RWPE2 (cell line): Measurements from ENCODE around the gene EIF1.

ENCODE experiments used
- ATAC-seq: fragments of 200-7000 bp; cut with Tn5 transposase; 3 replicates; pipeline ENCODE4 v1.9.1; 2021; ENCODE audit warnings: low read depth
- DNase-seq: peaks from one replicate; pipeline ENCODE4 v3.0.0-alpha.2; 2020; ENCODE audit warnings: low spot score
- H3K27ac ChIP-seq: fragments of 450-650 bp; 2 replicates; pipeline ENCODE4 v1.5.1; 2017; ENCODE audit warnings: mild to moderate bottlenecking; ENCODE audit not compliant: poor library complexity, severe bottlenecking
- H3K27me3 ChIP-seq: fragments of 250-450 bp; sonication (Bioruptor Pico); 2 replicates; pipeline ENCODE4 v1.5.1; 2021; ENCODE audit warnings: mild to moderate bottlenecking, moderate library complexity; ENCODE audit not compliant: insufficient read depth, poor library complexity, severe bottlenecking
- H3K36me3 ChIP-seq: fragments of 250-450 bp; sonication (Bioruptor Pico); 2 replicates; pipeline ENCODE4 v1.5.1; 2020; ENCODE audit warnings: low read depth, mild to moderate bottlenecking, moderate library complexity
- H3K4me1 ChIP-seq: fragments of 250-450 bp; sonication (Bioruptor Pico); 2 replicates; pipeline ENCODE4 v1.5.1; 2021; ENCODE audit warnings: mild to moderate bottlenecking, moderate library complexity; ENCODE audit not compliant: insufficient read depth, poor library complexity, severe bottlenecking
- H3K4me3 ChIP-seq: fragments of 250-450 bp; sonication (Bioruptor Pico); 2 replicates; pipeline ENCODE4 v1.5.1; 2021; ENCODE audit warnings: mild to moderate bottlenecking, moderate library complexity; ENCODE audit not compliant: severe bottlenecking
- H3K9me3 ChIP-seq: fragments of 250-450 bp; sonication (Bioruptor Pico); 2 replicates; pipeline ENCODE4 v1.5.1; 2021; ENCODE audit warnings: mild to moderate bottlenecking, moderate library complexity; ENCODE audit not compliant: severe bottlenecking
- TF ChIP-seq, protein P1 (sequence below): fragments of 450-650 bp; IDR thresholded peaks from one replicate; pipeline ENCODE4 v1.5.1; 2017; ENCODE audit warnings: mild to moderate bottlenecking, moderate library complexity; ENCODE audit not compliant: poor library complexity, severe bottlenecking

Gene EIF1

DNA sequence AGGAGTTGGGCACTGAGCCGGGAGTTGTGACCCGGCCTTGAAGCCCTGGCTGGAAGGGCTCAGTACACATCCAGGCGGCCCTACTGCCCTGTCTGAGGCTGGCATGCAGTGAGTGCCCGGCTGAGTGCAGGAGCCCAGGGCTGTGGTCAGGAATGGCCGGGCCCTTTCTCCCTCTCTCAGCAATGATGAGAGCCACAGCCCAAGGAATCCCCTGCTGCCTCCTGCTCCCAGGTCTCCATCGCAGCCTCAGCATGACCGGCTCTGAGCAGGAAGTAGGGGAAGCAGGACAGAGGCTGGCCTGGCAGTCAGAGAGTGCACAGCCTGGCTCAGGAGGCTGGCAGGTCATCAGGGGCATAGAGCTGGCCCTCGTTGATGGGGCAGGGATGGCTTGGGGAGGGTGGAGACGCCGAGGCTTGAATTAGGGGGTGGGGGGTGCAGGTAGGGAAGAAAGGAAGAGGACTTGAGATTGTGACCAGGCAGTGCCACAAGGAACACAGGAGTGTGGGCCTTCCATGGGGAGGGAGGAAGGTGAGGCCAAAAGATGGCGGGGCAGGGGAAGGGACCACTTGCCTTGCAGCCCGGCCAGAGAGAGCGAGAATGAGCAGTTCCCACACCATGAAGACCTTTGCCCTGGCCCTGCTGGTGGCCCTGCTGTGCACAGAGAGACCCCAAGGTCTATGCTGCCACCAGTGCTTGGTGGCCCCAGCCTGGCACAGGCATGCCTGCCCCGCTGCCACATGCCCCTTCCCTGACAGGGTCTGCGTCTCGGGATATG lies 32.2 kb upstream of the EIF1 start:
- ATAC-seq: no peak
- H3K36me3 ChIP-seq: no peaks in the 10 kb centered on the region
- TF ChIP-seq, protein P1, sequence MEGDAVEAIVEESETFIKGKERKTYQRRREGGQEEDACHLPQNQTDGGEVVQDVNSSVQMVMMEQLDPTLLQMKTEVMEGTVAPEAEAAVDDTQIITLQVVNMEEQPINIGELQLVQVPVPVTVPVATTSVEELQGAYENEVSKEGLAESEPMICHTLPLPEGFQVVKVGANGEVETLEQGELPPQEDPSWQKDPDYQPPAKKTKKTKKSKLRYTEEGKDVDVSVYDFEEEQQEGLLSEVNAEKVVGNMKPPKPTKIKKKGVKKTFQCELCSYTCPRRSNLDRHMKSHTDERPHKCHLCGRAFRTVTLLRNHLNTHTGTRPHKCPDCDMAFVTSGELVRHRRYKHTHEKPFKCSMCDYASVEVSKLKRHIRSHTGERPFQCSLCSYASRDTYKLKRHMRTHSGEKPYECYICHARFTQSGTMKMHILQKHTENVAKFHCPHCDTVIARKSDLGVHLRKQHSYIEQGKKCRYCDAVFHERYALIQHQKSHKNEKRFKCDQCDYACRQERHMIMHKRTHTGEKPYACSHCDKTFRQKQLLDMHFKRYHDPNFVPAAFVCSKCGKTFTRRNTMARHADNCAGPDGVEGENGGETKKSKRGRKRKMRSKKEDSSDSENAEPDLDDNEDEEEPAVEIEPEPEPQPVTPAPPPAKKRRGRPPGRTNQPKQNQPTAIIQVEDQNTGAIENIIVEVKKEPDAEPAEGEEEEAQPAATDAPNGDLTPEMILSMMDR: no peak
- no peak for DNase-seq
- H3K4me3 ChIP-seq: no peak overlapping the region
- H3K27me3 ChIP-seq: no peaks in the 10 kb centered on the region
- peak overlapping the region; percentile 99 for H3K27ac ChIP-seq
- no peaks in the 10 kb centered on the region for H3K9me3 ChIP-seq
- peaks cover 53% of the 10 kb centered on the region for H3K4me1 ChIP-seq

GRCh38 chr17:41657176-41657754 lies 31.4 kb upstream of the EIF1 start:
- Histone ChIP-seq H3K9me3 (no peaks in the 10 kb centered on the region), H3K27ac (peak overlapping the region; percentile 99), H3K4me1 (peaks cover 45% of the 10 kb centered on the region), H3K4me3 (no peak overlapping the region), H3K27me3 (no peaks in the 10 kb centered on the region), H3K36me3 (no peaks in the 10 kb centered on the region)
- no peak for DNase-seq
- ATAC-seq: no peak
- TF ChIP-seq, protein P1: no peak

DNA sequence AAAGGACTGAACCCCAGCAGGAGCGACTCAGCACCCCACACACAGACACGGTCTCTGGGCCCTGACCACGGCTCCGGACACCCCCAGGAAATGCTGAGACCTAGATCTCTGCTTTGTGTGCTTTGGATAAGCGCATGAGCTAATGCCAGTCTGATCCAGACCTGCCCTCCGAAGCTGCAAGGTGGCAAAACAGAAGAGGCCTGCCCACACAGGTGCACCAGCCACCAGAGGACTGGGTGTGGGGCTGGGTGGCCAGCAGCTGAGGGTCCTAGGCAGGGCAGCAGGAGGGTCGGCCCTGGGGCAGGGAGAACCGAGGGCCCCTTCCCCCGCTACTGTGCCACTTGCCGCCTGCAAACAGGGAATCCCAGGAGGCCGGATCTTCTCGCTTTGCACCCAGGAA lies 30.7 kb upstream of the EIF1 start:
- no peaks in the 10 kb centered on the region for H3K27me3 ChIP-seq
- peaks cover 38% of the 10 kb centered on the region for H3K4me1 ChIP-seq

GRCh38 chr17:41658846-41659245 lies 29.8 kb upstream of the EIF1 start:
- DNase-seq: no peak
- Histone ChIP-seq H3K4me3 (no peak overlapping the region), H3K9me3 (no peaks in the 10 kb centered on the region), H3K27me3 (no peaks in the 10 kb centered on the region), H3K27ac (peak overlapping the region; percentile 99), H3K36me3 (no peaks in the 10 kb centered on the region), H3K4me1 (peaks cover 33% of the 10 kb centered on the region)
- TF ChIP-seq, protein P1: no peak
- no peak for ATAC-seq

More for the DNA sequence above, 30.7 kb upstream of the EIF1 start:
- H3K36me3 ChIP-seq: no peaks in the 10 kb centered on the region
- ATAC-seq: no peak
- DNase-seq: no peak
- H3K27ac ChIP-seq: peak overlapping the region; percentile 99
- H3K9me3 ChIP-seq: no peaks in the 10 kb centered on the region
- TF ChIP-seq, protein P1: no peak
- no peak overlapping the region for H3K4me3 ChIP-seq
